CD14-positive monocyte (primary cell): ENCODE results near the gene MEGF6. TPM values are rescaled to one million over a fixed set of nuclear protein-coding genes. Genes with fewer than 3 reads are reported as not detected.

ENCODE experiments used
- DNase-seq, 3 donors: peaks; one replicate each; pipeline ENCODE4 v3.0.0-alpha.2; 2011 to 2022
- H2AFZ ChIP-seq: 2 replicates; pipeline ENCODE4 v1.6.0; 2012; ENCODE audit warnings: mild to moderate bottlenecking, low read depth, low read length, inconsistent platforms; ENCODE audit not compliant: insufficient read depth, poor library complexity, severe bottlenecking
- H3K27ac ChIP-seq, 2 donors: 1 replicate in 1 of 2; 2 replicates in 1 of 2; pipeline ENCODE4 v1.5.1; 2012 to 2013; ENCODE audit warnings: low read length in 2 of 2, control low read depth in 1 of 2, inconsistent platforms in 1 of 2, low read depth in 1 of 2, mild to moderate bottlenecking in 1 of 2
- H3K27me3 ChIP-seq, 2 donors: one replicate each; pipeline versions ENCODE4 v1.6.0 to v1.6.1; 2011 to 2013; ENCODE audit warnings: low read length in 2 of 2; ENCODE audit not compliant: control insufficient read depth in 2 of 2, insufficient read depth in 2 of 2
- H3K36me3 ChIP-seq, 2 donors: replicated peaks in 1 of 2; 1 replicate in 1 of 2; 2 replicates in 1 of 2; pipeline versions ENCODE4 v1.5.1 to v1.6.1; 2012 to 2013; ENCODE audit warnings: low read length in 2 of 2, control low read depth in 1 of 2, inconsistent platforms in 1 of 2, mild to moderate bottlenecking in 1 of 2; ENCODE audit not compliant: insufficient read depth in 2 of 2, control insufficient read depth in 1 of 2
- H3K4me1 ChIP-seq, 2 donors: 1 replicate in 1 of 2; 2 replicates in 1 of 2; pipeline versions ENCODE4 v1.5.1 to v1.6.1; 2012 to 2013; ENCODE audit warnings: low read length in 2 of 2, control low read depth in 1 of 2, inconsistent platforms in 1 of 2, mild to moderate bottlenecking in 1 of 2, moderate library complexity in 1 of 2; ENCODE audit not compliant: insufficient read depth in 2 of 2, control insufficient read depth in 1 of 2
- H3K4me2 ChIP-seq: replicated peaks from 2 replicates; pipeline ENCODE3; 2012; ENCODE audit warnings: low read length, moderate library complexity, mild to moderate bottlenecking; ENCODE audit not compliant: poor library complexity, severe bottlenecking; ENCODE audit errors: extremely low read depth
- H3K4me3 ChIP-seq, 3 experiments: fragments of 200-600 bp in 1 of 3; sonication (generic) in 1 of 3; replicated peaks in 1 of 3; 1 replicate in 2 of 3; 2 replicates in 1 of 3; pipeline ENCODE4 v1.5.1; 2011 to 2013; ENCODE audit warnings: low read length in 3 of 3, mild to moderate bottlenecking in 3 of 3, control low read depth in 2 of 3, low read depth in 2 of 3, inconsistent platforms in 1 of 3, moderate library complexity in 1 of 3
- H3K79me2 ChIP-seq: 2 replicates; pipeline ENCODE4 v1.6.0; 2012; ENCODE audit warnings: mild to moderate bottlenecking, control low read depth, inconsistent platforms, low read length, moderate library complexity; ENCODE audit not compliant: insufficient read depth
- H3K9ac ChIP-seq: 2 replicates; pipeline ENCODE4 v1.6.0; 2017; ENCODE audit warnings: low read length, mild to moderate bottlenecking; ENCODE audit not compliant: insufficient read depth, poor library complexity, severe bottlenecking
- H3K9me3 ChIP-seq, 2 donors: replicated peaks in 1 of 2; 1 replicate in 1 of 2; 2 replicates in 1 of 2; pipeline versions ENCODE4 v1.5.1 to v1.6.1; 2012 to 2013; ENCODE audit warnings: low read length in 2 of 2, control low read depth in 1 of 2; ENCODE audit not compliant: control insufficient read depth in 1 of 2, insufficient read depth in 1 of 2
- H4K20me1 ChIP-seq: 2 replicates; pipeline ENCODE4 v1.6.0; 2012; ENCODE audit warnings: mild to moderate bottlenecking, low read length, control low read depth, moderate library complexity; ENCODE audit not compliant: insufficient read depth
- H3K27ac Mint-ChIP-seq, 7 donors: one replicate each; pipeline ENCODE4 v1.8.0; 2020; ENCODE audit warnings: mild to moderate bottlenecking in 7 of 7, mixed read lengths in 7 of 7, moderate library complexity in 6 of 7, inconsistent platforms in 2 of 7
- H3K27me3 Mint-ChIP-seq, 3 donors: one replicate each; pipeline ENCODE4 v1.8.0; 2021 to 2022; ENCODE audit warnings: low read depth in 3 of 3, mild to moderate bottlenecking in 3 of 3, mixed read lengths in 3 of 3, moderate library complexity in 3 of 3, inconsistent platforms in 1 of 3
- H3K36me3 Mint-ChIP-seq, 2 donors: one replicate each; pipeline ENCODE4 v1.8.0; 2020; ENCODE audit warnings: mixed read lengths in 2 of 2, inconsistent platforms in 1 of 2, mild to moderate bottlenecking in 1 of 2
- H3K4me1 Mint-ChIP-seq: one replicate; pipeline ENCODE4 v1.8.0; 2020; ENCODE audit warnings: mild to moderate bottlenecking, mixed read lengths
- H3K4me3 Mint-ChIP-seq, 2 donors: one replicate each; pipeline ENCODE4 v1.8.0; 2020; ENCODE audit warnings: mild to moderate bottlenecking in 2 of 2, mixed read lengths in 2 of 2, moderate library complexity in 1 of 2
- H3K9me3 Mint-ChIP-seq, 7 donors: one replicate each; pipeline ENCODE4 v1.8.0; 2020 to 2022; ENCODE audit warnings: mixed read lengths in 7 of 7, mild to moderate bottlenecking in 6 of 7, moderate library complexity in 6 of 7, inconsistent platforms in 2 of 7
- WGBS: methylation state at CpG from one replicate; pipeline ENCODE4 v1.1.5; 2013; ENCODE audit warnings: missing lambda C conversion rate; ENCODE audit not compliant: insufficient coverage; 5-methylcytosine and 5-hydroxymethylcytosine counted together
- intact Hi-C, 2 donors: fragments of 100-400 bp; cut with micrococcal nuclease; formaldehyde crosslinking; loops; one replicate each; pipeline versions ENCODE4 v1.15.0 to v1.15.1; 2023
- polyA plus RNA-seq, 3 donors: library from polyadenylated mRNA; depleted of rRNA in 1 of 3; unstranded in 2 of 3; stranded (reverse) in 1 of 3; fragments of 300-500 nt in 2 of 3; fragments of >200 nt in 1 of 3; fragmentation: Illumina TruSeq in 2 of 3; gene quantifications; 1 replicate in 2 of 3; 2 replicates in 1 of 3; pipeline ENCODE4 v1.2.3, GENCODE V29; 2012 to 2021
- TF ChIP-seq, protein P1 (sequence below): fragments of 200-600 bp; IDR thresholded peaks from one replicate; pipeline ENCODE4 v1.8.0; 2022; ENCODE audit warnings: antibody characterized with exemption, mild to moderate bottlenecking

The MEGF6 gene
- polyA plus RNA-seq, 3 donors = 0.39 to 3.8 (median 1.2) TPM

DNA sequence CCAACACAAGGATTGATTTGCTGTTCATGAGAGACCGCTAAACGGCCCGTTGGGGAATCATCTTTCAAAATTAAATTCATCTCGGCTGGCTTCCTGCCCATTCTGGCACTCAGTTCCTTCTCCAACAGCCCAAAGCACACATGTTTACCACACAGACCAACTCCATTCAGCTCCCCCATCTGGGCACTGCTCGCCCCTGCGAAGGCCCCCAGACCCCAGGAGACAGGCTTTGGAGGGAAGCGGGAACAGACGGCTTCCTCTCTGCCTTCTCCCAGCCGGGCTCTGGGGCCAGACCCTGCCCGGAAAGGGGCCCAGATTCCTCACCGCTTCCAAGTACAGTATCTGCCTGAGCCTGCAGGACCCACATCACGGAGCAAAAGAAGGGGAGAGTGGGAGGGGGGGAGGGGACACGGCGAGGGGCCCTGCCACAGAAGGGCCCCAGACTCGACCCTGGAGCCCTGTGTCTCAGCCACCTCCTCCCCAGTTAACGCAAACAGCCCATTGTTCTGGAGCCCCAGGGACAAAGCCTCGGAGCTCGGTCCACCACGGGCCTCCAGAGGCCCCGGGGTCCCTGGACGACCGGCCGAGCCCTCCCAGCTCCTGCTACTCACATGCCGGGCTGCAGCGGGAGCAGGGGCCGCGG lies 660 bp downstream of the MEGF6 start:
- H3K4me1 Mint-ChIP-seq = peaks cover 28% of the 10 kb centered on the region
- DNase-seq = no peak
- 0% methylated on average over 18 of the region's 27 CpGs for WGBS
- Histone ChIP-seq H3K27ac (no peak overlapping the region), H3K79me2 (no peaks in the 10 kb centered on the region), H2AFZ (peak overlapping the region; percentile 67), H3K4me1 (peaks cover 24 to 33% of the 10 kb centered on the region in 2 donors), H3K4me3 (peak overlapping the region in 2 of 3 experiments; percentile 26 to 73), H3K36me3 (no peaks in the 10 kb centered on the region), H3K9ac (peak overlapping the region; percentile 49), H4K20me1 (no peaks in the 10 kb centered on the region), H3K4me2 (peak overlapping the region; percentile 81), H3K27me3 (peaks cover 0 to 19% of the 10 kb centered on the region in 2 donors), H3K9me3 (no peaks in the 10 kb centered on the region)
- H3K4me3 Mint-ChIP-seq = peak overlapping the region; percentile 74 to 82
- intact Hi-C loops = no loop called here
- peaks cover 0 to 1% (median 0%) of the 10 kb centered on the region in 7 donors for H3K9me3 Mint-ChIP-seq
- TF ChIP-seq, protein P1, sequence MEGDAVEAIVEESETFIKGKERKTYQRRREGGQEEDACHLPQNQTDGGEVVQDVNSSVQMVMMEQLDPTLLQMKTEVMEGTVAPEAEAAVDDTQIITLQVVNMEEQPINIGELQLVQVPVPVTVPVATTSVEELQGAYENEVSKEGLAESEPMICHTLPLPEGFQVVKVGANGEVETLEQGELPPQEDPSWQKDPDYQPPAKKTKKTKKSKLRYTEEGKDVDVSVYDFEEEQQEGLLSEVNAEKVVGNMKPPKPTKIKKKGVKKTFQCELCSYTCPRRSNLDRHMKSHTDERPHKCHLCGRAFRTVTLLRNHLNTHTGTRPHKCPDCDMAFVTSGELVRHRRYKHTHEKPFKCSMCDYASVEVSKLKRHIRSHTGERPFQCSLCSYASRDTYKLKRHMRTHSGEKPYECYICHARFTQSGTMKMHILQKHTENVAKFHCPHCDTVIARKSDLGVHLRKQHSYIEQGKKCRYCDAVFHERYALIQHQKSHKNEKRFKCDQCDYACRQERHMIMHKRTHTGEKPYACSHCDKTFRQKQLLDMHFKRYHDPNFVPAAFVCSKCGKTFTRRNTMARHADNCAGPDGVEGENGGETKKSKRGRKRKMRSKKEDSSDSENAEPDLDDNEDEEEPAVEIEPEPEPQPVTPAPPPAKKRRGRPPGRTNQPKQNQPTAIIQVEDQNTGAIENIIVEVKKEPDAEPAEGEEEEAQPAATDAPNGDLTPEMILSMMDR = no peak
- peak overlapping the region in 1 of 7 donors; percentile 63 for H3K27ac Mint-ChIP-seq
- H3K27me3 Mint-ChIP-seq = peaks cover 17 to 34% (median 24%) of the 10 kb centered on the region in 3 donors
- H3K36me3 Mint-ChIP-seq = no peaks in the 10 kb centered on the region

DNA sequence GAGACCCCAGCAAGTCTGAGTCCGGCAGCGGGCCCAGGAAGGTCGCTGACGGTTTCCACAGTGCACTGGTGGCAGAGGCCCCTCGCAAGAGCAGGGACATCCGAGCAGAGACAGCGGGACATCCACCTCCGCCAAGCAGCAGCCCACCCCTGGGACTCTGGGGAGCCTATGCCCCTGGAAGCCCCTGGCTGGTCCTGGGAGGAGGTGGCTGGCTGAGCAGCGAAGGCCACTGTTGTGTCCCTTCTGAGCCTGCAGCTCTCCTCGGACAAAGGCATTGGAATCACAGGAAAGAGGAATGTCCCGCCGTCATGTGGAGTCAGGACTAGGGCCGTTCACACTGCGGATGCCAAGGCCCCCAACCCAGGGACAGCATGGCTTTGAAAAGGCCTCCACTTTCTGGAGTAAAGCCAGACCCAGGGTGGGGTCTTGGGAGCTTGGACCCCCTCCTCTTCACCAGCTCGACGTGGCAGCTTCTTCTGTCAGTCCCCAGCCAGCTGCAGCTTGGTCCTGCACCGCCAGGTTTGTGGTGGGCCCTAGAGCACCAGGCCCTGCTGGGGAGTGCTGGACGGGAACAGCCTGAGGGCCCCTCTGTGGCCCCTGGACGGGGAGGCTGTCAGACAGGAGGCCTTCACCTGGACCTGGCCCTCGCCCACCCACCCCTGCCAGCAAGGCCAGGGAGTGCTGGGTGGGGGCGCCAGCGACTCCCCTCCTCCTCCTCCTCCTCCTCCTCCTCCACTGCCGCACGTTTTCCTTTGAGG lies 1.4 kb downstream of the MEGF6 start:
- DNase-seq = no peak
- Mint-ChIP-seq H3K27me3 (peaks cover 17 to 33% (median 24%) of the 10 kb centered on the region in 3 donors), H3K27ac (peak overlapping the region in 1 of 7 donors; percentile 63), H3K4me3 (peak overlapping the region in 1 of 2 donors; percentile 82), H3K9me3 (peaks cover 0 to 1% (median 0%) of the 10 kb centered on the region in 7 donors), H3K4me1 (peaks cover 28% of the 10 kb centered on the region), H3K36me3 (no peaks in the 10 kb centered on the region)
- Histone ChIP-seq H3K27me3 (peaks cover 0 to 19% of the 10 kb centered on the region in 2 donors), H3K9ac (no peak overlapping the region), H3K36me3 (no peaks in the 10 kb centered on the region), H3K4me1 (peaks cover 24 to 33% of the 10 kb centered on the region in 2 donors), H3K4me2 (peak overlapping the region; percentile 81), H3K9me3 (no peaks in the 10 kb centered on the region), H3K79me2 (no peaks in the 10 kb centered on the region), H2AFZ (peak overlapping the region; percentile 67), H3K27ac (no peak overlapping the region), H4K20me1 (no peaks in the 10 kb centered on the region), H3K4me3 (peak overlapping the region in 1 of 3 experiments; percentile 73)
- intact Hi-C loops = no loop called here
- 43% methylated on average over 20 of the region's 24 CpGs for WGBS
- TF ChIP-seq, protein P1 = no peak
